GM12878 (cell line): Measurements from ENCODE around the gene MRM1. TPM values are rescaled to one million over a fixed set of nuclear protein-coding genes. Genes with fewer than 3 reads are reported as not detected.

Experiments used
- ATAC-seq: fragments of 200-7000 bp; cut with Tn5 transposase; 3 replicates; pipeline ENCODE4 v1.9.1; 2020; ENCODE audit warnings: mild to moderate bottlenecking, moderate library complexity
- Bru-seq: library from RNA; stranded (reverse); fragments of 400-500 nt; gene quantifications from one replicate; lab custom pipeline; 2021; lab: Mats Ljungman, UMichigan
- BruChase-seq, 2 experiments: library from RNA; stranded (reverse); fragments of 400-500 nt; gene quantifications; one replicate each; lab custom pipeline; 2021; lab: Mats Ljungman, UMichigan
- BruUV-seq: library from RNA; stranded (reverse); fragments of 400-500 nt; replicated peaks from 2 replicates; lab custom pipeline; 2021; lab: Mats Ljungman, UMichigan
- CTCF ChIA-PET: fragments of 300-600 bp; sonication (Branson Sonifier 250); formaldehyde crosslinking; extraction: SDS; loops from one replicate; lab custom pipeline; 2021; ENCODE audit warnings: inconsistent platforms; lab: Yijun Ruan, JAX
- POLR2A ChIA-PET: fragments of 350-600 bp; formaldehyde crosslinking; extraction: SDS; loops from one replicate; lab custom pipeline; 2021; ENCODE audit warnings: inconsistent platforms; lab: Charles Lee
- RAD21 ChIA-PET: fragments of 300-600 bp; sonication (Branson Sonifier 250); formaldehyde crosslinking; loops from one replicate; lab custom pipeline; 2023; ENCODE audit warnings: antibody characterized with exemption; ENCODE audit not compliant: unreplicated experiment; lab: Charles Lee
- SMC1A ChIA-PET: fragments of 300-600 bp; sonication (Branson Sonifier 250); formaldehyde crosslinking; loops from one replicate; lab custom pipeline; 2023; ENCODE audit not compliant: unreplicated experiment, uncharacterized antibody; lab: Charles Lee
- DNase-seq: peaks from one replicate; pipeline ENCODE4 v3.0.0-alpha.2; 2011; ENCODE audit warnings: low read depth, low spot score
- FAIRE-seq: peaks from 3 replicates; lab custom pipeline; 2011; peaks lifted over from hg19 to GRCh38; lab: Jason Lieb, UNC
- H2AFZ ChIP-seq: 2 replicates; pipeline ENCODE4 v1.6.0; 2011; ENCODE audit warnings: low read depth, low read length, control low read depth; ENCODE audit not compliant: control insufficient read depth
- H3K27ac ChIP-seq: 2 replicates; pipeline ENCODE4 v1.5.1; 2011; ENCODE audit warnings: control low read depth; ENCODE audit not compliant: control insufficient read depth, insufficient read depth
- H3K27me3 ChIP-seq, 2 experiments: replicated peaks in 1 of 2; 2 replicates each; pipeline versions ENCODE4 v1.6.0 to v1.6.1; 2011; ENCODE audit warnings: low read length in 1 of 2; ENCODE audit not compliant: control insufficient read depth in 2 of 2, insufficient read depth in 2 of 2
- H3K36me3 ChIP-seq, 2 experiments: 2 replicates each; pipeline ENCODE4 v1.5.1; 2011; ENCODE audit warnings: low read length in 1 of 2; ENCODE audit not compliant: control insufficient read depth in 2 of 2, insufficient read depth in 2 of 2
- H3K4me1 ChIP-seq: 2 replicates; pipeline ENCODE4 v1.6.1; 2011; ENCODE audit warnings: mild to moderate bottlenecking, low read length, moderate library complexity, mixed read lengths; ENCODE audit not compliant: control insufficient read depth, insufficient read depth
- H3K4me2 ChIP-seq: 2 replicates; pipeline ENCODE4 v1.6.0; 2011; ENCODE audit warnings: control low read depth; ENCODE audit not compliant: control insufficient read depth, insufficient read depth
- H3K4me3 ChIP-seq: fragments of 200-600 bp; sonication (generic); 2 replicates; pipeline ENCODE4 v1.5.1; 2016
- H3K79me2 ChIP-seq: 2 replicates; pipeline ENCODE4 v1.6.0; 2011; ENCODE audit warnings: low read length; ENCODE audit not compliant: control insufficient read depth, insufficient read depth
- H3K9ac ChIP-seq: 2 replicates; pipeline ENCODE4 v1.8.0; 2011; ENCODE audit warnings: low read length, control low read depth, mixed read lengths; ENCODE audit not compliant: control insufficient read depth, insufficient read depth
- H3K9me3 ChIP-seq: replicated peaks from 3 replicates; pipeline ENCODE4 v1.5.1; 2011; ENCODE audit warnings: mild to moderate bottlenecking, low read length; ENCODE audit not compliant: control insufficient read depth, insufficient read depth
- H4K20me1 ChIP-seq: 2 replicates; pipeline ENCODE4 v1.6.0; 2011; ENCODE audit not compliant: control insufficient read depth, insufficient read depth
- IRF5 ChIP-seq: fragments of 450-650 bp; IDR thresholded peaks from 2 replicates; pipeline ENCODE4 v1.6.1; 2017; ENCODE audit warnings: borderline replicate concordance
- KAT2A ChIP-seq: conservative IDR thresholded peaks from 2 replicates; pipeline ENCODE4 v1.6.1; 2011; ENCODE audit warnings: low read depth, low read length; ENCODE audit not compliant: control insufficient read depth
- MEF2B ChIP-seq: fragments of 450-650 bp; IDR thresholded peaks from 2 replicates; pipeline ENCODE4 v1.6.1; 2018; ENCODE audit warnings: mild to moderate bottlenecking, moderate library complexity; ENCODE audit not compliant: partially characterized antibody, poor library complexity, severe bottlenecking
- MTA3 ChIP-seq: IDR thresholded peaks from 2 replicates; pipeline ENCODE4 v1.6.1; 2012; ENCODE audit warnings: low read length, inconsistent platforms, borderline replicate concordance
- PAX8 ChIP-seq: fragments of 450-650 bp; IDR thresholded peaks from 2 replicates; pipeline ENCODE4 v1.6.1; 2017; ENCODE audit warnings: mild to moderate bottlenecking, moderate library complexity
- POLR2AphosphoS2 ChIP-seq: IDR thresholded peaks from 2 replicates; pipeline ENCODE4 v1.6.1; 2011; ENCODE audit warnings: low read depth, mild to moderate bottlenecking, low read length, improper control_type of control experiment, moderate library complexity
- POU2F2 ChIP-seq: IDR thresholded peaks from 3 replicates; pipeline ENCODE4 v1.6.1; 2011; ENCODE audit warnings: low read depth, mild to moderate bottlenecking, low read length, borderline replicate concordance
- RFX5 ChIP-seq: IDR thresholded peaks from 2 replicates; pipeline ENCODE4 v1.6.1; 2011; ENCODE audit warnings: low read depth, low read length, improper control_type of control experiment
- SMAD5 ChIP-seq: IDR thresholded peaks from 2 replicates; pipeline ENCODE4 v1.6.1; 2016; ENCODE audit warnings: antibody characterized with exemption, low read depth
- SPI1 ChIP-seq: IDR thresholded peaks from 2 replicates; pipeline ENCODE4 v1.6.1; 2011; ENCODE audit warnings: low read depth, mild to moderate bottlenecking, low read length, moderate library complexity, borderline replicate concordance; ENCODE audit not compliant: insufficient read depth
- USF1 ChIP-seq: IDR thresholded peaks from 2 replicates; pipeline ENCODE4 v1.6.1; 2011; ENCODE audit warnings: borderline replicate concordance, low read depth, mild to moderate bottlenecking, moderate library complexity, mixed read lengths, low read length; ENCODE audit not compliant: insufficient read depth; ENCODE audit errors: extremely low read length
- ZNF24 ChIP-seq: fragments of 450-650 bp; IDR thresholded peaks from 2 replicates; pipeline ENCODE4 v1.6.1; 2017; ENCODE audit warnings: antibody characterized with exemption, mild to moderate bottlenecking
- ZZZ3 ChIP-seq: IDR thresholded peaks from 2 replicates; pipeline ENCODE4 v1.6.1; 2011; ENCODE audit warnings: low read depth; ENCODE audit not compliant: control insufficient read depth, insufficient read length
- WGBS: methylation state at CpG from one replicate; pipeline ENCODE4 v1.1.6; 2016; ENCODE audit warnings: low lambda C conversion rate; ENCODE audit not compliant: insufficient replicate concordance, insufficient coverage; ENCODE audit errors: missing lambda C conversion rate; 5-methylcytosine and 5-hydroxymethylcytosine counted together
- in situ Hi-C: fragments of 300-500 bp; cut with MboI; formaldehyde crosslinking; loops from 9 replicates; pipeline ENCODE4 v1.14.3; 2018; ENCODE audit warnings: mixed read lengths
- intact Hi-C: fragments of 100-400 bp; cut with micrococcal nuclease; formaldehyde crosslinking; loops from one replicate; pipeline ENCODE4 v1.14.2; 2022; ENCODE audit not compliant: unreplicated experiment
- long read RNA-seq, 2 experiments: library from polyadenylated mRNA; unstranded; transcript quantifications; one replicate each; pipeline ENCODE4 v2.0.0, GENCODE V29; 2019 to 2020
- polyA minus RNA-seq, 3 experiments: library from RNA; depleted of rRNA, polyadenylated mRNA; stranded (reverse); fragments of >200 nt; gene quantifications; 2 replicates each; pipeline ENCODE4 v1.2.3, GENCODE V29; 2011
- polyA plus RNA-seq, 11 experiments: library from polyadenylated mRNA; depleted of rRNA in 4 of 11; unstranded in 6 of 11; stranded (reverse) in 5 of 11; fragments of >200 nt; fragmentation: Nextera tagmentation in 4 of 11; fragmentation: Illumina TruSeq in 1 of 11; extraction: Ambion mirVana in 4 of 11; extraction: Trizol in 1 of 11; gene quantifications; 1 replicate in 1 of 11; 2 replicates in 10 of 11; pipeline versions ENCODE4 v1.2.1 to v1.2.3, GENCODE V29; 2011 to 2016; ENCODE audit warnings: inconsistent platforms in 2 of 11, missing spikeins in 2 of 11, low read depth in 1 of 11
- total RNA-seq, 4 experiments: library from RNA; depleted of rRNA in 3 of 4; stranded (reverse); fragments of >200 nt in 3 of 4; fragmentation: Illumina TruSeq in 1 of 4; extraction: Trizol in 1 of 4; gene quantifications; 2 replicates each; pipeline versions ENCODE4 v1.2.1 to v1.2.3, GENCODE V29; 2013 to 2021

Gene MRM1, protein sequence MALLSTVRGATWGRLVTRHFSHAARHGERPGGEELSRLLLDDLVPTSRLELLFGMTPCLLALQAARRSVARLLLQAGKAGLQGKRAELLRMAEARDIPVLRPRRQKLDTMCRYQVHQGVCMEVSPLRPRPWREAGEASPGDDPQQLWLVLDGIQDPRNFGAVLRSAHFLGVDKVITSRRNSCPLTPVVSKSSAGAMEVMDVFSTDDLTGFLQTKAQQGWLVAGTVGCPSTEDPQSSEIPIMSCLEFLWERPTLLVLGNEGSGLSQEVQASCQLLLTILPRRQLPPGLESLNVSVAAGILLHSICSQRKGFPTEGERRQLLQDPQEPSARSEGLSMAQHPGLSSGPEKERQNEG
- total RNA-seq (2013; cell fraction: nucleolus; rRNA removed): 24.3 and 26.3 TPM in 2 replicates
- total RNA-seq (2014; rRNA removed) (11.8 and 15.0 TPM in 2 replicates), total RNA-seq (2014; rRNA removed; fragmentation: Illumina TruSeq; extraction: Trizol) (8.8 and 8.9 TPM in 2 replicates), total RNA-seq (2021) (15.8 and 15.9 TPM in 2 replicates), polyA plus RNA-seq (2011; rRNA removed) (6.9 and 11.4 TPM in 2 replicates), polyA plus RNA-seq (2014; fragmentation: Illumina TruSeq; extraction: Trizol) (3.3 and 11.3 TPM in 2 replicates), polyA plus RNA-seq (2014; fragmentation: Nextera tagmentation; extraction: Ambion mirVana) (1 to 10 TPM in 1 of 2 experiments, under 1 TPM in 1; 0.23 to 1.7 TPM), polyA plus RNA-seq (2014; rRNA removed) (16.9 and 17.4 TPM in 2 replicates), polyA plus RNA-seq (2016; fragmentation: Nextera tagmentation; extraction: Ambion mirVana) (10 to 100 TPM; 15.8 to 16.7 TPM), polyA minus RNA-seq (2011; rRNA and poly(A)+ RNA removed) (3.2 and 8.6 TPM in 2 replicates), Bru-seq, nascent RNA (percentile 63 among the genes with signal in this experiment), BruChase-seq, experiment 1, labeled RNA remaining after a 6-hour chase (percentile 60 among the genes with signal in this experiment), BruChase-seq, experiment 2, labeled RNA remaining after a 2-hour chase (percentile 57 among the genes with signal in this experiment)
- 2.1 TPM for polyA plus RNA-seq (2011; ENCODE audit: low read depth)
- polyA plus RNA-seq (2011; cell fraction: cytosol; rRNA removed): 15.4 and 19.3 TPM in 2 replicates
- polyA plus RNA-seq (2011; cell fraction: nucleus; rRNA removed): 13.9 and 20.2 TPM in 2 replicates
- 5.8 and 7.7 TPM in 2 replicates for polyA plus RNA-seq (2012)
- 7.1 and 7.2 TPM in 2 replicates for polyA minus RNA-seq (2011; cell fraction: cytosol; rRNA and poly(A)+ RNA removed)
- 8.0 and 15.0 TPM in 2 replicates for polyA minus RNA-seq (2011; cell fraction: nucleus; rRNA and poly(A)+ RNA removed)
- long read RNA-seq, experiment 1, transcript MRM1-204 (5 exons, 1,857 nt): major isoform, 11 of 12 reads
- long read RNA-seq, experiment 1, partial matches to known transcripts: 0 of 12 reads
- long read RNA-seq, experiment 1, other reads (novel, unspliced or antisense): 0 of 12 reads
- long read RNA-seq, experiment 2, transcript MRM1-204 (5 exons, 1,857 nt): major isoform, 11 of 14 reads
- long read RNA-seq, experiment 2, partial matches to known transcripts: 2 of 14 reads
- long read RNA-seq, experiment 2, other reads (novel, unspliced or antisense): 1 of 14 reads

- no peaks in the 10 kb centered on the region for H3K27me3 ChIP-seq
- no peaks in the 10 kb centered on the region for H3K9me3 ChIP-seq
- peaks cover 37% of the 10 kb centered on the region for H3K79me2 ChIP-seq
- H3K4me1 ChIP-seq: peaks cover 13% of the 10 kb centered on the region
- H3K9ac ChIP-seq: peak within 1 kb of the TSS; percentile 81
- ChIA-PET SMC1A (interaction anchor here (1.0 to 4.2 kb wide), 11 partner anchors 8 to 772 kb away, joined by 3 to 29 read pairs (median 7); partner anchors contain the start of gene PIGW), RAD21 (interaction anchor here (0.7 to 4.3 kb wide), 13 partner anchors 8 to 772 kb away, joined by 3 to 34 read pairs (median 8); partner anchors contain the start of genes DHRS11, GGNBP2, MYO19 and PIGW), POLR2A (interaction anchor here (0.6 to 3.0 kb wide), 15 partner anchors 8 to 806 kb away, joined by 3 to 28 read pairs (median 4); partner anchors contain the start of genes AATF, DHRS11, GGNBP2 and MYO19), CTCF (interaction anchor here (0.7 to 4.3 kb wide), 22 partner anchors 9 to 1016 kb away, joined by 3 to 91 read pairs (median 6); partner anchors contain the start of genes DHRS11, DUSP14, GGNBP2 and MYO19)
- H3K4me3 ChIP-seq: peak within 1 kb of the TSS; percentile 89
- peaks cover 2% of the 10 kb centered on the region; the same call in 1 of the 2 replicates for H4K20me1 ChIP-seq
- ATAC-seq: peak; percentile 92
- peak within 1 kb of the TSS; percentile 100 for H3K4me2 ChIP-seq
- H3K36me3 ChIP-seq: peaks cover 0 to 4% of the 10 kb centered on the region in 2 experiments; a peak in 1 of 4 replicates
- no peak for FAIRE-seq
- peak within 1 kb of the TSS; percentile 90 for H3K27ac ChIP-seq
- WGBS: under 1% methylated on average over 50 of the region's 60 CpGs
- H2AFZ ChIP-seq: peak within 1 kb of the TSS; percentile 97
- DNase-seq: peak; percentile 77
- intact Hi-C loops (loop anchor here (5.0 kb wide), 1 partner anchor 54 kb away; no protein-coding TSS in a partner anchor), in situ Hi-C loops (loop anchor here (10.0 to 25.0 kb wide), 3 partner anchors 461 to 763 kb away; no protein-coding TSS in a partner anchor)
- BruUV-seq: TSS peak; percentile 76
- TF ChIP-seq RFX5 (no peak), MTA3 (no peak), SPI1 (no peak), IRF5 (no peak), SMAD5 (peak; percentile 75; the same call in 1 of the 2 replicates), POU2F2 (peak; percentile 77; the same call in 1 of the 3 replicates), POLR2AphosphoS2 (no peak; the same call in 1 of the 2 replicates), PAX8 (no peak), ZNF24 (no peak), USF1 (peak; percentile 88), ZZZ3 (no peak), MEF2B (peak; percentile 94), KAT2A (no peak)
Observed at GRCh38 chr17:36601303-36602029, at the start of gene MRM1. Gene MRM1 (plus strand): TSS chr17:36601583. CDS start chr17:36601811, 228 bp downstream.
